ENCODE data around the gene PXK. TPM values are rescaled to one million over a fixed set of nuclear protein-coding genes. Genes with fewer than 3 reads are reported as not detected.

Gene PXK
- total RNA-seq, 1 experiment from 2014 or later = 12.9 TPM

GRCh38 chr3:58305882-58306711, 26.6 kb upstream of the PXK start, which contains the start of the genes HTD2 and RPP14:
Gene HTD2 (plus strand): TSS chr3:58306520. CDS start chr3:58317614, 11,094 bp downstream.
Gene RPP14 (plus strand): TSS chr3:58306245. CDS start chr3:58310330, 4,085 bp downstream.
- H3K27me3 ChIP-seq (ENCODE audit: control insufficient read depth, insufficient read depth, low read length) = no peaks in the 10 kb centered on the region; the same call in 1 of the 2 replicates
- H3K36me3 ChIP-seq (replicated peaks; ENCODE audit: control insufficient read depth, insufficient read depth, low read length) = peaks cover 9% of the 10 kb centered on the region
- peak; percentile 96 for DNase-seq
- peak within 1 kb of the TSS; percentile 88 for H3K4me3 ChIP-seq (ENCODE audit: insufficient read depth, low read depth, low read length)

- H3K4me3 ChIP-seq (ENCODE audit: insufficient read depth, low read depth, low read length) = peak overlapping the region; percentile 88
- DNase-seq = no peak
- no peaks in the 10 kb centered on the region for H3K27me3 ChIP-seq (ENCODE audit: control insufficient read depth, insufficient read depth, low read length)
- H3K36me3 ChIP-seq (replicated peaks; ENCODE audit: control insufficient read depth, insufficient read depth, low read length) = peaks cover 19% of the 10 kb centered on the region
These were observed 25.0 kb upstream of the PXK start for GRCh38 chr3:58307639-58308215.

GRCh38 chr3:58308728-58309127, 24.0 kb upstream of the PXK start:
- no peak for DNase-seq
- Histone ChIP-seq H3K36me3 (replicated peaks; ENCODE audit: control insufficient read depth, insufficient read depth, low read length) (peaks cover 26% of the 10 kb centered on the region), H3K4me3 (ENCODE audit: insufficient read depth, low read depth, low read length) (no peak overlapping the region), H3K27me3 (ENCODE audit: control insufficient read depth, insufficient read depth, low read length) (no peaks in the 10 kb centered on the region)

GRCh38 chr3:58317811-58318210, 14.9 kb upstream of the PXK start:
- H3K36me3 ChIP-seq (replicated peaks; ENCODE audit: control insufficient read depth, insufficient read depth, low read length) = peaks cover 28% of the 10 kb centered on the region

GRCh38 chr3:58321791-58322190, 10.9 kb upstream of the PXK start:
- no peak overlapping the region for H3K4me3 ChIP-seq (ENCODE audit: insufficient read depth, low read depth, low read length)
- H3K36me3 ChIP-seq (replicated peaks; ENCODE audit: control insufficient read depth, insufficient read depth, low read length) = peaks cover 14% of the 10 kb centered on the region
- no peaks in the 10 kb centered on the region for H3K27me3 ChIP-seq (ENCODE audit: control insufficient read depth, insufficient read depth, low read length)
- DNase-seq = peak; percentile 61

More at GRCh38 chr3:58317811-58318210, 14.9 kb upstream of the PXK start:
- no peak overlapping the region for H3K4me3 ChIP-seq (ENCODE audit: insufficient read depth, low read depth, low read length)
- H3K27me3 ChIP-seq (ENCODE audit: control insufficient read depth, insufficient read depth, low read length) = no peaks in the 10 kb centered on the region
- DNase-seq = no peak

GRCh38 chr3:58322793-58323192, 9.9 kb upstream of the PXK start:
- DNase-seq = no peak
- H3K4me3 ChIP-seq (ENCODE audit: insufficient read depth, low read depth, low read length) = no peak overlapping the region
- H3K27me3 ChIP-seq (ENCODE audit: control insufficient read depth, insufficient read depth, low read length) = no peaks in the 10 kb centered on the region
- H3K36me3 ChIP-seq (replicated peaks; ENCODE audit: control insufficient read depth, insufficient read depth, low read length) = peaks cover 4% of the 10 kb centered on the region

GRCh38 chr3:58323529-58324390, 8.9 kb upstream of the PXK start:
- DNase-seq = no peak
- Histone ChIP-seq H3K4me3 (ENCODE audit: insufficient read depth, low read depth, low read length) (no peak overlapping the region), H3K27me3 (ENCODE audit: control insufficient read depth, insufficient read depth, low read length) (no peaks in the 10 kb centered on the region), H3K36me3 (replicated peaks; ENCODE audit: control insufficient read depth, insufficient read depth, low read length) (no peaks in the 10 kb centered on the region)

- Histone ChIP-seq H3K4me3 (ENCODE audit: insufficient read depth, low read depth, low read length) (no peak overlapping the region), H3K27me3 (ENCODE audit: control insufficient read depth, insufficient read depth, low read length) (no peaks in the 10 kb centered on the region), H3K36me3 (replicated peaks; ENCODE audit: control insufficient read depth, insufficient read depth, low read length) (no peaks in the 10 kb centered on the region)
- DNase-seq = no peak
These were observed 8.0 kb upstream of the PXK start for GRCh38 chr3:58324391-58325390.

GRCh38 chr3:58325525-58325992, 7.1 kb upstream of the PXK start:
- no peaks in the 10 kb centered on the region for H3K36me3 ChIP-seq (replicated peaks; ENCODE audit: control insufficient read depth, insufficient read depth, low read length)

GRCh38 chr3:58326267-58326900, 6.3 kb upstream of the PXK start:
- no peaks in the 10 kb centered on the region for H3K27me3 ChIP-seq (ENCODE audit: control insufficient read depth, insufficient read depth, low read length)
- no peak for DNase-seq
- H3K36me3 ChIP-seq (replicated peaks; ENCODE audit: control insufficient read depth, insufficient read depth, low read length) = no peaks in the 10 kb centered on the region
- no peak overlapping the region for H3K4me3 ChIP-seq (ENCODE audit: insufficient read depth, low read depth, low read length)

More at GRCh38 chr3:58325525-58325992, 7.1 kb upstream of the PXK start:
- DNase-seq = no peak
- no peaks in the 10 kb centered on the region for H3K27me3 ChIP-seq (ENCODE audit: control insufficient read depth, insufficient read depth, low read length)
- H3K4me3 ChIP-seq (ENCODE audit: insufficient read depth, low read depth, low read length) = no peak overlapping the region

- no peak for DNase-seq
- no peaks in the 10 kb centered on the region for H3K36me3 ChIP-seq (replicated peaks; ENCODE audit: control insufficient read depth, insufficient read depth, low read length)
- H3K27me3 ChIP-seq (ENCODE audit: control insufficient read depth, insufficient read depth, low read length) = peaks cover 11% of the 10 kb centered on the region; the same call in 1 of the 2 replicates
- no peak overlapping the region for H3K4me3 ChIP-seq (ENCODE audit: insufficient read depth, low read depth, low read length)
These were observed 3.4 kb upstream of the PXK start for GRCh38 chr3:58329150-58329921.

- H3K27me3 ChIP-seq (ENCODE audit: control insufficient read depth, insufficient read depth, low read length) = peaks cover 11% of the 10 kb centered on the region; the same call in 1 of the 2 replicates
- DNase-seq = no peak
- no peak overlapping the region for H3K4me3 ChIP-seq (ENCODE audit: insufficient read depth, low read depth, low read length)
- H3K36me3 ChIP-seq (replicated peaks; ENCODE audit: control insufficient read depth, insufficient read depth, low read length) = no peaks in the 10 kb centered on the region
These were observed 2.7 kb upstream of the PXK start for GRCh38 chr3:58329922-58330413.

All from H7 (cell line).